SK-N-SH (cell line): ENCODE results near the gene PBX4. TPM values are rescaled to one million over a fixed set of nuclear protein-coding genes. Genes with fewer than 3 reads are reported as not detected.

Experiments used
- CTCF ChIA-PET: fragments of 300-600, 350-600 bp; formaldehyde crosslinking; extraction: SDS; loops from one replicate; lab custom pipeline; 2021; lab: Yijun Ruan, JAX
- POLR2A ChIA-PET: fragments of 350-600 bp; sonication (Branson Sonifier 250); formaldehyde crosslinking; extraction: SDS; loops from one replicate; lab custom pipeline; 2020; ENCODE audit warnings: antibody characterized with exemption, inconsistent platforms; lab: Yijun Ruan, JAX
- DNase-seq: peaks from one replicate; pipeline ENCODE4 v3.0.0; 2012
- H2AFZ ChIP-seq: fragments of 200-600 bp; sonication (generic); 2 replicates; pipeline ENCODE4 v1.8.1; 2016; ENCODE audit warnings: antibody characterized with exemption, mild to moderate bottlenecking, low read depth
- H3F3A ChIP-seq: fragments of 200-600 bp; sonication (generic); replicated peaks from 2 replicates; pipeline ENCODE3; 2016; ENCODE audit warnings: antibody characterized with exemption, mild to moderate bottlenecking; ENCODE audit not compliant: insufficient read depth
- H3K27ac ChIP-seq, 2 experiments: fragments of 200-500 bp in 1 of 2; fragments of 200-600 bp in 1 of 2; sonication (Bioruptor generic) in 1 of 2; sonication (generic), shearing (Covaris generic) in 1 of 2; 2 replicates each; pipeline versions ENCODE4 v1.5.1 to v1.6.1; 2014 to 2016; ENCODE audit warnings: low read depth in 2 of 2, inconsistent platforms in 1 of 2, low read length in 1 of 2, mild to moderate bottlenecking in 1 of 2, mixed read lengths in 1 of 2
- H3K27me3 ChIP-seq: fragments of 200-600 bp; sonication (generic), shearing (Covaris generic); 2 replicates; pipeline ENCODE4 v1.6.1; 2016; ENCODE audit warnings: mixed run types; ENCODE audit not compliant: insufficient read depth
- H3K36me3 ChIP-seq, 2 experiments: fragments of 200-500 bp in 1 of 2; fragments of 200-600 bp in 1 of 2; sonication (Bioruptor generic) in 1 of 2; sonication (generic) in 1 of 2; replicated peaks in 1 of 2; 2 replicates each; pipeline versions ENCODE3 to v1.5.1; 2014 to 2016; ENCODE audit warnings: low read length in 1 of 2, mild to moderate bottlenecking in 1 of 2; ENCODE audit not compliant: insufficient read depth in 2 of 2, control insufficient read depth in 1 of 2
- H3K4me1 ChIP-seq, 2 experiments: fragments of 200-500 bp in 1 of 2; fragments of 200-600 bp in 1 of 2; sonication (Bioruptor generic) in 1 of 2; sonication (generic), shearing (Covaris generic) in 1 of 2; 2 replicates each; pipeline versions ENCODE4 v1.5.1 to v1.6.1; 2014 to 2016; ENCODE audit warnings: low read depth in 1 of 2, low read length in 1 of 2, mixed run types in 1 of 2; ENCODE audit not compliant: insufficient read depth in 2 of 2, control insufficient read depth in 1 of 2
- H3K4me2 ChIP-seq: fragments of 200-600 bp; sonication (generic), shearing (Covaris generic); 2 replicates; pipeline ENCODE4 v1.6.1; 2017; ENCODE audit warnings: mixed run types
- H3K4me3 ChIP-seq, 2 experiments: fragments of 200-500 bp in 1 of 2; fragments of 200-600 bp in 1 of 2; sonication (Bioruptor generic) in 1 of 2; sonication (generic), shearing (Covaris generic) in 1 of 2; 2 replicates each; pipeline versions ENCODE4 v1.5.1 to v1.8.1; 2014 to 2016; ENCODE audit warnings: low read depth in 2 of 2, inconsistent platforms in 1 of 2, low read length in 1 of 2, mild to moderate bottlenecking in 1 of 2, mixed read lengths in 1 of 2, moderate library complexity in 1 of 2
- H3K79me2 ChIP-seq: fragments of 200-600 bp; sonication (generic); 2 replicates; pipeline ENCODE4 v1.8.1; 2017; ENCODE audit warnings: mild to moderate bottlenecking; ENCODE audit not compliant: insufficient read depth
- H3K9ac ChIP-seq: fragments of 200-600 bp; sonication (generic); 2 replicates; pipeline ENCODE4 v1.6.1; 2017; ENCODE audit warnings: mixed run types
- H3K9me2 ChIP-seq: fragments of 200-600 bp; sonication (generic); 2 replicates; pipeline ENCODE4 v1.6.1; 2017; ENCODE audit warnings: mixed run types
- H3K9me3 ChIP-seq: fragments of 200-600 bp; sonication (generic); 2 replicates; pipeline ENCODE4 v1.6.1; 2017; ENCODE audit warnings: mixed run types, mild to moderate bottlenecking, moderate library complexity
- H4K20me1 ChIP-seq: fragments of 200-600 bp; sonication (generic); 2 replicates; pipeline ENCODE4 v1.6.1; 2017; ENCODE audit warnings: mild to moderate bottlenecking, mixed run types; ENCODE audit not compliant: insufficient read depth
- FOSL2 ChIP-seq: IDR thresholded peaks from 2 replicates; pipeline ENCODE4 v1.4.0; 2012; ENCODE audit warnings: low read depth, mild to moderate bottlenecking, moderate library complexity, borderline replicate concordance
- FOXM1 ChIP-seq: IDR thresholded peaks from 2 replicates; pipeline ENCODE4 v1.4.0; 2012; ENCODE audit warnings: low read depth, mild to moderate bottlenecking
- GABPA ChIP-seq: IDR thresholded peaks from 2 replicates; pipeline ENCODE4 v1.4.0; 2012; ENCODE audit warnings: low read depth, mild to moderate bottlenecking
- IRF3 ChIP-seq: fragments of 150-350 bp; IDR thresholded peaks from 2 replicates; pipeline ENCODE4 v1.6.1; 2016; ENCODE audit warnings: mild to moderate bottlenecking, low read depth, low read length
- NRF1 ChIP-seq: IDR thresholded peaks from 2 replicates; pipeline ENCODE4 v1.6.1; 2012; ENCODE audit warnings: low read depth, mild to moderate bottlenecking, low read length
- PBX3 ChIP-seq: IDR thresholded peaks from 2 replicates; pipeline ENCODE4; 2012
- REST ChIP-seq: IDR thresholded peaks from 2 replicates; pipeline ENCODE4 v1.6.1; 2012; ENCODE audit warnings: mild to moderate bottlenecking, low read depth, low read length, moderate library complexity
- RFX5 ChIP-seq: IDR thresholded peaks from 2 replicates; pipeline ENCODE4 v1.6.1; 2012; ENCODE audit warnings: mild to moderate bottlenecking, improper control_type of control experiment, low read length
- SIN3A ChIP-seq: IDR thresholded peaks from 2 replicates; pipeline ENCODE4 v1.6.1; 2012; ENCODE audit warnings: low read depth, mild to moderate bottlenecking, low read length, moderate library complexity, borderline replicate concordance
- USF1 ChIP-seq: IDR thresholded peaks from 2 replicates; pipeline ENCODE4 v1.4.0; 2012; ENCODE audit warnings: low read depth, borderline replicate concordance
- USF2 ChIP-seq: fragments of 150-350 bp; IDR thresholded peaks from 2 replicates; pipeline ENCODE4 v1.6.1; 2017; ENCODE audit warnings: antibody characterized with exemption, low read length, low read depth, borderline replicate concordance
- ZBTB33 ChIP-seq: IDR thresholded peaks from 2 replicates; pipeline ENCODE4 v1.4.0; 2012; ENCODE audit warnings: low read depth, borderline replicate concordance
- WGBS: methylation state at CpG from one replicate; pipeline ENCODE4 v1.1.6; 2017; ENCODE audit warnings: low lambda C conversion rate; 5-methylcytosine and 5-hydroxymethylcytosine counted together
- polyA plus RNA-seq, 3 experiments: library from polyadenylated mRNA; depleted of rRNA; stranded (reverse); fragments of >200 nt; gene quantifications; 2 replicates each; pipeline ENCODE4 v1.2.3, GENCODE V29; 2012

The PBX4 gene
- polyA plus RNA-seq, 1 of the 3 experiments (the other 2 are of a cell fraction), result 6.4 TPM

- WGBS, result 17% methylated on average over 18 of the region's 18 CpGs
- peaks cover 0 to 17% of the 10 kb centered on the region in 2 experiments; a peak in 2 of 4 replicates for H3K4me1 ChIP-seq
- TF ChIP-seq FOXM1 (no peak), USF1 (no peak), IRF3 (no peak), RFX5 (no peak), USF2 (no peak), FOSL2 (no peak)
- TF ChIP-seq, all 33 proteins: peak for 0
- H3K4me2 ChIP-seq, result peak overlapping the region; percentile 74
- H3K9me2 ChIP-seq, result no peaks in the 10 kb centered on the region
- no peaks in the 10 kb centered on the region for H3K9me3 ChIP-seq
- no peaks in the 10 kb centered on the region for H3F3A ChIP-seq
- POLR2A ChIA-PET, result interaction anchor here (0.6 to 1.3 kb wide), 4 partner anchors 114 to 204 kb away, joined by 3 to 5 read pairs (median 3); partner anchors contain the start of gene ZNF253
- peak overlapping the region; percentile 86; the same call in 1 of the 2 replicates for H3K9ac ChIP-seq
- no peak overlapping the region for H2AFZ ChIP-seq
- H4K20me1 ChIP-seq, result peaks cover 31% of the 10 kb centered on the region
- peak overlapping the region; percentile 83 to 90 for H3K4me3 ChIP-seq
- CTCF ChIA-PET, result interaction anchor here (1.0 to 3.1 kb wide), 4 partner anchors 8 to 130 kb away, joined by 4 to 17 read pairs (median 11); partner anchors contain the start of gene GMIP
- H3K27ac ChIP-seq, result peak overlapping the region; percentile 15 to 29; a peak in 2 of 4 replicates
- H3K79me2 ChIP-seq, result peaks cover 50% of the 10 kb centered on the region
- no peaks in the 10 kb centered on the region for H3K27me3 ChIP-seq
- peaks cover 15 to 27% of the 10 kb centered on the region in 2 experiments for H3K36me3 ChIP-seq
- DNase-seq, result peak; percentile 60
Observed at GRCh38 chr19:19661675-19662251, 43.3 kb upstream of the PBX4 start.

- WGBS, result 63% methylated on average over 10 of the region's 10 CpGs
- peaks cover 15 to 33% of the 10 kb centered on the region in 2 experiments for H3K36me3 ChIP-seq
- DNase-seq, result no peak
- no peak overlapping the region; a peak in 1 of 4 replicates for H3K27ac ChIP-seq
- no peaks in the 10 kb centered on the region for H3K9me2 ChIP-seq
- peaks cover 50% of the 10 kb centered on the region for H3K79me2 ChIP-seq
- H3K27me3 ChIP-seq, result no peaks in the 10 kb centered on the region
- H3K4me1 ChIP-seq, result peaks cover 0 to 17% of the 10 kb centered on the region in 2 experiments; a peak in 2 of 4 replicates
- ChIA-PET POLR2A (interaction anchor here (0.6 to 1.3 kb wide), 3 partner anchors 115 to 205 kb away, joined by 3 read pairs; partner anchors contain the start of gene ZNF253), CTCF (interaction anchor here (3.1 to 6.6 kb wide), 2 partner anchors 17 to 129 kb away, joined by 17 to 45 read pairs; partner anchors contain the start of gene GMIP)
- H4K20me1 ChIP-seq, result peaks cover 31% of the 10 kb centered on the region
- H2AFZ ChIP-seq, result no peak overlapping the region
- peak overlapping the region; percentile 74 for H3K4me2 ChIP-seq
- peak overlapping the region; percentile 86; the same call in 1 of the 2 replicates for H3K9ac ChIP-seq
- H3F3A ChIP-seq, result no peaks in the 10 kb centered on the region
- H3K9me3 ChIP-seq, result no peaks in the 10 kb centered on the region
- H3K4me3 ChIP-seq, result peak overlapping the region; percentile 83 to 90
- TF ChIP-seq GABPA (no peak), ZBTB33 (no peak), PBX3 (no peak), IRF3 (no peak), NRF1 (no peak), REST (no peak), FOXM1 (no peak), SIN3A (no peak)
Observed at GRCh38 chr19:19661141-19661674, 42.7 kb upstream of the PBX4 start.
